GM19372 (cell line): Measurements from ENCODE around the gene KAZN.

Source experiments
- ATAC-seq: cut with Tn5 transposase; IDR thresholded peaks from one replicate; pipeline ENCODE4 v1.9.1; 2021; ENCODE audit warnings: mild to moderate bottlenecking, low read depth, moderate library complexity; ENCODE audit not compliant: unreplicated experiment

KAZN gene

DNA sequence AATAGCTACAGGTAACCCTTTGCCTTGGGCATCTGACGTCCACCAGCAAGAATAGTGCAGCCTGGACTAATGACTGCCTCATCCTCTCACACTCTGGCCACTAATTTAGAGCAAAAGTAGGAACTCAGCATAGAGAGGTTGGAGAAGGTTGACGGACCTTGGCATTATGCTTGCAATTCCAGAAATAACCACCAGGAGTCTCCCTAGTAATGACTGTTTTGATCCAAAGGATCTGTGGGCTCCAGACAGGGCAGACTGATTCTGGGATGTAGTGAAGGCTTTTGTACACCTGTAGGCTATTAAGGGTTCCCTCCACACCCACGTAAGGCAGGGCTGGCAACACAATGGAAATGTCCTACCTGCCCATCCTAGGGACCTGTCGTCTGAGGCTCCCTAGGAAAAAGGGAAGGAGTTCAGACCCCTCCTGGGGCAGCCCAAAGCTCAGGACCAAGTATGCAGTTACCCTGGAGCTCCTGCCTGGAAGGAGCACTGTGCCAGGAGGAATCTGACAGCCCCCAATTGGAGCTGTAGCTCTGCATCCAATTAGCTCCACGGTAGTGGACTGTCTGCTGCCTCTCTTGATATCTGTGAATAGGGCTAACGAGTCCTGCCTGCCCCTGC lies 464.1 kb downstream of the KAZN start:
- no peak for ATAC-seq

DNA sequence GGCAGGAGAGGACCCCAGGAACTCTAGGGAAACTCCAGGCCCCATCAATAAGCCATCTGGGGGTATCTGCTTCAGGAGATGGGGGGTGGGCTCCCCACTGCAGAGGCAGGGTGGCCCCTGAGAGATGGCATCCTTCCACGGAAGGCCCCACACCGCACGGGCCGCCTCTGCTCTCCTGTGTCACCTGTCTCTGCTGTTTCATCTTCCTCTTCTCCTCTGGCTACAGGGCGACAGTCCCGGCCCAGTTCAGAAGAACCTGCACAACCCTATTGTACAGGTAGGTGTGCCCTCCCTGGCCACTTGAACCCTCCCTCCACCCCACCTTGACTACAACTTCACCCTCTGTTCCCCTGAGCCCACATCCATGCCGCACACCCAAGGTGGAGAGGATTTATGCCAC lies 464.9 kb downstream of the KAZN start:
- ATAC-seq: no peak

DNA sequence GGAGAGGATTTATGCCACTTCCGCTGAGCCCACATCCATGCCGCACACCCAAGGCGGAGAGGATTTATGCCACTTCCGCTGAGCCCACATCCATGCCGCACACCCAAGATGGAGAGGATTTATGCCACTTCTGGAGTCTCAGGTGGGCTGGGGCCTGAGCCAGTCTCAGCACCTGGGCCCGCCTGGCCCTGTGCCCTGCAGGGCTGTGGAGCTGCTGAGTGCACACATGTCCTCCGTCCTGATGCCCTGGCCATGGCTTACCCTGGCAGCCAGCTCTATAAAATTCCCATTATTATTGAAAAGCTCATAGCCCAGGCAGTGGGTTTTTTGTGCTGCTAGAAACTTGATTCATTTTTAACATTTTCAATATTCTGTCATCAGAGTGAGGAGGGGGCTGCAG lies 465.3 kb downstream of the KAZN start:
- ATAC-seq: no peak

DNA sequence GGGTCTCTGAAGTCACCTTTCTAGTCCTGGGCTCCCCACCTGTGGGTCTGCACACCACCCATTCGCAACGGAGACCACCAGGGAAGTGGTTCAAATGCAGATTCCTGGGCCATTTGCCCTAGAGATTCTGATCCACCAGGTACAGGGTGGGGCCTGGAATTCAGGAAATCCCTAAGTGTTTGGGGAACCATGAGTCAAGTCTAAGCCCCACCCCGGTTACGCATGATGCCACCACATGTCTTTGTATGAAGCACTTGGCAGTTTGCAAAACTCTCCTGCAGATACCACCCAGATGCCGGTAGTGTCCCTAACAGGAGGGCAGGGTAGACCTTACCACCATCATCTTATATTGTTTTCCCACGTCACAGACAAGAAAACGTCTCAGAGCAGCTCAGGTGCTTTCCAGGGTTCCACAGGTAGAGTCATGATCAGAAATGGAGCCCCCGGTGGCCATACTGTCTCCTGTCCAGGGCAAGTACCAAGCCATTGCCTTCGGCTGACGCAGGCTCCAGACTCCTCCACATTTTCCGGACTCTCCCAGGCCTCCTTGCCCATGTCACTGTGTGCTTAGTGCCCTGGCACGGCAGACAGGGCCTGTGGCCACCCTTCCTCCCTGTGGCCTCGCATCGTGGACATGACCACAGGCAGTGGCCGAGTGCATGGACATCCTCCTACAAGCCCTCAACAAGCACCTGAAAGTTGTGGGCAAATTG lies 465.9 kb downstream of the KAZN start:
- no peak for ATAC-seq

DNA sequence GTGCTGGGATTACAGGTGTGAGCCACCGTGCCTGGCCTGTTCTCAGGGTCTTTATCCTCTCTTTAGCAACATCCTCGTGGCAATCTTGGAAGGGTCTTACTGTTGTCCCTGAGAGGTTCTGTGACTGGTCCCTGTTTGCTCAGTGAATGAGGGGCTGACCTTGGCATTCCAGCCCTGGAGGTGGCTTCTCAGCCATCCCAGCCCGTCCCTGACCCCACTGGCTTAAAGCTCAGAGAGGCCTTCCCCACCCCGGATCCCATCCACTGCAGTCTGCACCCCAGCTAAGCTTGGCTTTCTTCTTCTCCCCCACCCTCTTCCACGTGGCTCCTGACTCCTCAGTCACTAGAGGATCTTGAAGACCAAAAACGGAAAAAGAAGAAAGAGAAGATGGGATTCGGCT lies 466.8 kb downstream of the KAZN start:
- ATAC-seq: no peak

DNA sequence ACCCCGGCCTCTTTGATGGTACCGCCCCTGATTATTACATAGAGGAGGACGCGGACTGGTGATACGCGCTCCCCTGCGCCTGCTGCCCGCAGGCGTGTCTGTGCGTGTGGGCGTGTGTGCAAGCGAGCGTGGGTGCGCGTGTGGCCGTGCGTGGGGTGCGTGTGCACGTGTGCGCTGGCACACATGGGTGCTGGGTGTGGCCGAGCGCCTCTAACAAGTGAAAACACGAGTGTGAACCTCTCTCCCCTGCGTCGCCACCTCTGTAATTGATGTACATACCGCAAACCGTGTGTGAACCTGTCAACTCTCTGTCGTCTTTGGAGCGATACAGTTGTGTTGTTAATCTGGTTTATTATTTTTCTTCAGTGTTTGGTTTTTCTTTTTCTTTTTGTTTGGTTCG lies 467.3 kb downstream of the KAZN start:
- no peak for ATAC-seq

DNA sequence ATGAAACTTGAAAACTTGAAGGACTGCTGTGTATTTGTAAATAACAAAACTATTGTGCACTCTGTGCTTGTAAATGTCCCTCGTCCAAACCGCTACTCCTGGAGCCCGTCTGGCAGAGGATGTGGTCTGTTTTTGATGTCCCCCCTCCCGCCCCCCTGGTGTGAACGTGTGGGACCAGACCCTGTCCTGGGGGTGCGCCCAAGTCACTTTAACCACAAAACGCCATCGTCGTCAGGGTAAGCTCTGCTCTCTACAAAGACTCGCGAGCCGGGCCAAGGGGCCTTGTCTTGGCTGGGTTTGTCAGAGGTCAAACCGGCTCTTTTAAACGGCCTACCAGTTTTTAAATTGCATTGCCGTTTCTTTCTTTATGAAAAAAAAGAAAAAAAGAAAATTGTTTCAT lies 467.7 kb downstream of the KAZN start:
- ATAC-seq: no peak

DNA sequence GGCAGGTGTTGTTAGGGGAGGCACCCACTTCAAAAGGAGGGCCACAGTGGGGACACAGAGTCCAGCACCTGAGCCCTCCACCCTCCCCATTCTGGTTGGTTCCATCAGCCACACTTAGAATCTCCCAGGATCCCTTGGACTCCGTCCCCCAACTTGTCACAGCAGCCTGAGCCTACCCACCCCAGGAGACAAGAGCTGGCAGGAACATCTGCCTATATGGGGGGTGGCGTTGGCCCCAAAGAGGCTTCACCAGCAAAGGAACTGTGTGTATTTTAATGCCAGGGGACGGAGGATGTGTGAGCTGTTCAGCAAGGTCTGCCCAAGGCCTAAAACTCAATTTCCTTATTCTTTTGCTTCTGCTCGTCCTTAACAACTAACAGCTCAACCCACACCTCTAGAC lies 468.7 kb downstream of the KAZN start:
- ATAC-seq: no peak

DNA sequence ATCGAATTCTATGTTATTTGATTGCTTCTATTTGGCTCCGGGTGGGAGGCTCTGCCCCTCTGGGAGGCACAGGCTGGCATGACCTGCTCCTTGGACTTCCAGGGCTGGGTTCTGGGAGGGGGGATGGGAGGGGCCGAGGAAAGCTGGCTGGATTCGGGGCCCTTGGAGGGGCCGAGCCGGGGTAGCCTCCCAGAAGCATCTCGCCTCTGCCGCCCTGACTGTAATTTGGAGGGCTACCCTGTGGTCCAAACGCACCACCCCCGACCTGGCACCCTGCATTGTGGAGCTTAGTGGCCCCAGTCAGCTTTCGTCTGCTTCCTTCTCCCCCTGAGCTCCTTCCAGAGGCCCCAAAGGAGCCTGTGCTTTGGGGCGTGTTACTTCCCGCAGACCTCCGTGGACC lies 469.7 kb downstream of the KAZN start:
- no peak for ATAC-seq

DNA sequence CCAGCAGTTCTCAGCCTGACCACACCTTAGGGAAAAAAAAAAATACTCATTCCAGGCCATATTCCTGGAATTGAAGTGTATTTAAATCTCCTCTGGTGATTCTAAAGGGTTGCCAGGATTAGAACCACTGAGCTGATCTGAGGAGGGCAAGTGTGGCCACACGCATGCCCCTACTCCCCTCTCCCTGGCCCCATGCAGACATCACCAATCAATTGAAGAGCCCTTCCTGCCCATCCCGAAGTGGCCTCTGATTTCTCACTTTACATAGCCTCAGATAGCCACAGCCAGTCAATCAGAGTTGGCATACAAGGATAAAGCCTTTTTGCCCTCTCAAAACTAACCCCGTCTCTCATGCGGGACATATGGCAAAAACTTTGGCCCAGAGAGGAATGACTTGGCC lies 470.5 kb downstream of the KAZN start:
- no peak for ATAC-seq

DNA sequence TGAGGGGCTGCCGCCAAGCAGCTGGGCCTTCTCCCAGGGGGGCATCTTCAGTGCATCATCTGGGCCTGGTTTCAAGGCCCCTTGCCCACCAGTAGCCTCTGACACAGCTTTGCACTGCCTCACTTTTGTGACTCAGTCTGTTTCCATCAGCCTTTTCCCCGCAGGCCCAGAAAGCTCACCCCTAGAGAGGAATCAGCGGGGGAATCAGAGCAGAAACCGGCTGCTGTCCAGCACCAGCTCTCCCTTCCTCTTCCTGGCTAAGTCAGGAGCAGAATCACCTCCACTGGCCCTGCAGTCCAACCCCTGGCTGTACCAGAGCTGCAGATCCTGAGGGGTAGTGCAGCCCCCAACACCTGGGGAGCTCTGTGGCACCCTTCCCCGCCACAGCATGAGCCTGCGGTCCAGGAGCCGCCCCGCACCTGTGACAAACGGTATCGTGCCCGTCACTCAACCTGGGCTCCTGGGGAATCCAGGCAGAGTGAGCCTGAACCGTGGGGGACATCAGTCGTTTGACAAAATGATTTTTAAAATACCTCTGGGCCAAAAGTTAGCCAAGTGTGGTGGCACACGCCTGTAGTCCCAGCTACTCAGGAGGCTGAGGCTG lies 471.8 kb downstream of the KAZN start:
- no peak for ATAC-seq

DNA sequence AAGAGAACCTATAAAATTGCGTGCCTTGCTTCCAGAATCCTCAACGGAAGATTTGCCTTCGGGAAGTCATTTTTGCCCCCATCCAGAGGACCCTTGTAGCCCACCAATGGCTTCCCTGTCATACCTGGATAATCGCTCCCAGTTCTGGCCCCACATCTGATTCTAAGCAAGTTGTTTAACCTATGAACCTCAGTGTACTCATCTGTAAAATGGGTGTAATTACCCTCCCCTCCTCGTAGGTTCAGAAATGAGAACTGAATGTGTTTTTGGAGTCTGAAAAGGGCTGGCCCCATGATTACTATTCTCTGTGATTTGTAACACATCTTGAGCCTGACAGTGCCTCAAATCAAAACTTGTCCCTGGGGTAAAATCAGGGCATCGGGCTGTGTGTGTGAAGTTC lies 473.5 kb downstream of the KAZN start:
- no peak for ATAC-seq

DNA sequence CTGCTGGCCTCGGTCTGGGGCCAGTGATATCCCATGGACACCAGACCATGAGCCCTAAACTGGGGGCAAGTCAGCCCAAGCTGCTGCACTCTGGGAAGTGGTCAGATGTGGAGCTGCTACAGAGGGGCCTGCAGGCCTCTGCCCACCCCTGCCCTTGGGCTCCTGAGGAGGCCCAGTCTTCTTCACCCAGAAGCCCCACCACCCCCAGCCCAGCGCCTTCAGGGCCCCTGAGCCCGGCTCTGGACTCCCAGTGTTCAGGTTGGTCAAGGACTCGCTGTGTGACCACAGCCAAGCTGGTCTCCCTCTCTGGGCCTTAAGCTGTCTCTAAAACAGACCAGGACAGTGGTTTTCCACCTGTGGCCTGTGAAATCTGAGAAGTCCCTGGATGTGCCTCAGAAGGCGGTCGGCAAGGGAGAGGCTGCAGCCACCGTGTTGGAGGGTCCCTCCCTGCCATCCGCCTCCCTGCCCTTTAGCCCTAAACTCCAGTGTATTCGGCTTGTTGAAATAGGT lies 475.4 kb downstream of the KAZN start:
- no peak for ATAC-seq

DNA sequence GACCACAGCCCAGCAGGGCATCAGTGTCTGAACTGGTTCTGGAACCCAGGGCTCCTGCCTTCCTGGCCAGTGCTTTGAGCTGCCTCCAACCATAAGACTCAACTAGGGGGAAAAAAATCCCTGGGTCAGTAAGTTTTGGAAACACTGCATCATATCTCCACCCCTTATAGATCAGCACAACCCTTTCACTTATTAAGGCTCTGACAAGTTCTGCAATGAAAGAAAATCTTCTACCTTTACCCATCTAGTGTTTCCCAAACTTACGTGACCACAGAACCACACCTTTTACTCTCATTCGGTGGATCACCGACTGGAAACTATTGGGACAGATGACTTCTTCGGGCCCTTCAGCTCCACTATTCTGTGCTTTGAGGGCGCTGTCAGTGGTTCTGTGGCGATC lies 476.7 kb downstream of the KAZN start:
- ATAC-seq: no peak

DNA sequence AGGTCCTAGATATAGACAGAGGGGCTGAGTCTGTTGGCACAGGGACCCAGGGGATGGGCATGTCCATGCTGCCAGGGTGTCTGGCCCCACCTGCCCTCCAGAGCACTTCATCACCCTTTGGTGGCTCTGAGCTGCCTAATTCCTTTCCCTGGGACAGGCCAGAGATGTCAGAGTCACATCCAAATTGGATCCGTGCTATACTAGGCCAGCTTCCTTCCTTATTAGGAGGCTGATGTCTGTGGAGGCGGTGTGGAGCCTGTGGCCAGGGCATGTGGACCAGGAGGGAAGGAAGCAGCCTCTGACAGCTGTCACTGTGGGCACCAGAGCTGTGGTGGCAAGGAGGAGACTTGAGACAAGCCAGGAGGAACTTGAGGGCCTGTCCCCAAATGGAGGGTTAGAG lies 477.3 kb downstream of the KAZN start:
- ATAC-seq: no peak

DNA sequence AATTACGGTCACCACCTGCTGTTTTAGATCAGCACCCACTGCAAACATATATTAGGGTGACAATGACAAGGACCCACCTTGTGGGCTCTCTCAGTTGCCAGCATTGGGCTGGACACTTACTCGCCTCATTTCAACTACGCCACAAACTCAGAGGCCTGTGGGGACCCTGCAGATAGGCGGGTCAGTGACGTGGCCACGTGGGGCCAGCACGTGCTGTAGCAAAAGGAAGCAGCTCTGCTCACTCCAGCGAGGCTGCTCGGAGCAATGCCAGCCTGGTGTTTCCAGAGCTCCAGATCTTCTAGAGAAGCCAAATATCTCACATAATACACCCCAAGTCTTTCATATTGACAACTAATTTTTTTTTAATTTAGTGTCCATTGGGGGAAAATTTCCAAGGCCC lies 478.3 kb downstream of the KAZN start:
- ATAC-seq: no peak

DNA sequence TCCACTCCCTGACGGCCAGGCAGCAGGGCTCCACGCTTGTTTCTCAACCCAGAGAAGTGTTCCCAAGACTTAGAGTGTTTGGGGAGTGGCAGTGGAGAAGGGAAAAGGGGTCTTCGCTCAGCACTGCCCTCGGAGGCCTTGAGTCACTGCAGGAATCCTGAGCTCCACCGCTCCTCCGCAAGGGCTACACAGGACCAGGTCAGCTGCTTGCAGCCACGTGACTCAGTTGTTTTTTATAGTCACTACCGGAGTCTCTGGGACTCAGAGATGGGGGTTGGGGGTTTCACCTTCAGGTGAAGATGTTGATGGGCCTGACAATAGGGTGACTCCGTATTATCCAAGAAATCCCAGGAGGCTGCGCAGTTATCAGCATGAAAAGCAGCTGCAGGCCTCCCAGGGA lies 478.9 kb downstream of the KAZN start:
- no peak for ATAC-seq

DNA sequence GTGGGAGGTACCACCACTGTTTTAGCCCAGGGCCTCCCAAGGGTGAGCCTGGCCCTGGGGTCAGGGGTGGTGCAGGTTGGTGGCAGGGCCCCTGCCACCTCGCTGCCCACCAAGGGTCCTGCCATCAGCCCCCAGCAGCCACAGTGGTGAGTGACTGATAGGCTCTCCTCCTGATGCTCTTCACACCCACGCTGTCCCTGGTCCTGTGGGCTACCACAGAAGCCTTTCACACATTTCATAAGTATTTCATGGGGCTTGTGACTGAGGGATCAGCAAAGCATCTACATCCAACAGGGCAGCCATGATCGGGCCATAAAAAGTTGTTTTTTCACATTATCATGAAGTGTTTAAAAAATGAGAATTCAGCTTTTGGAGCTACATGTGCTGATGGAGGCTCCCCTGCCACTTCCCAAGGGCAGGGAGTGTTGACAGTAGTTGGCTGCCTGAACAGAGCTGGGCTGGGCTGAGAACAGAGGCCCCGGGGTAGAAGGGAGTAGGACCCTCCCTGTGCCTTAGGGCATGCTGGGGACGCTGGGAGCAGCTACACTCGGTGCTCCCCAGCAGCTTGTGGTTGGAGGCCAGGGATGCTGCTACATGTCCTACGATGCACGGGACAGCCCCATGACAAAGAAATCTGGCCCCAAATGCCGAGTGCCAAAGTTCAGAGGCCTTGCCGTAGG lies 482.0 kb downstream of the KAZN start:
- no peak for ATAC-seq

DNA sequence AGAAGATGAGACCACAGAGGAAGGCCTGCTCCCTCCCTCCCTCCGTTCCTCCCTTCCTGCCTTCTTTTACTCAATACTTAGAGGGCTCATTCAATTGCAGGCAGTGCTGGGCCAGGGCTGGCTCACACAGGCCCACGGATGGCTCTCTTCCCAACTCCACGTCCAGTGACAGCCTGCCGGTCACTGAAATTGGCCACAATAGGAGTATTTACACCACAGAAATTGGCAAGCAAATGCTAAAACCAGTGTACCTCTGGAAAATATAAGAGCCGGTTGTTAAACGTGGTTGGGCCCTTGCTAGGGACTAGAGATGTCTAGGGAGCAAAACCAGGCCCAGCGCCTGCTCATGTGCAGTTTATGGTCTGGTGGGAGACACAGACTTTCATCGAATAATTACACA lies 482.6 kb downstream of the KAZN start:
- ATAC-seq: no peak

DNA sequence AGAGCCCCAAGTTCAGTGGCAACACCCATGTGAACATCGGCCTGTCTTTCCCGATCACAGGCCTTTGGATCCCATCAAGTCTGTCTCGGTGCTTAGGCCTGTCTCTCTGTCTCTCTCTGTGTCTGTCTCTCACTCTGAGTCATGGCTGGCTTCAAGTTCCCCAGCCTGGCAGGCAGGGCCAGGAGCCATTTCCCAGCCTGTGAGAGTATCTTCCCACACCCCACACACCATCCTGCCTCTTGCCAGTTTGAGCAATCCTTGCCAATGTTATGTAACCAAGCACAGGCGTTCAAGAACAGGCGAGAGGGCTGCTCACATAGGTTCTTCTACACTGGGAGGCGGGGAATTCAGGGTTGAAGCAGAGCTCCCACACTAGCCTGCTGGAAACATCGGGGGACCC lies 485.1 kb downstream of the KAZN start:
- ATAC-seq: no peak

DNA sequence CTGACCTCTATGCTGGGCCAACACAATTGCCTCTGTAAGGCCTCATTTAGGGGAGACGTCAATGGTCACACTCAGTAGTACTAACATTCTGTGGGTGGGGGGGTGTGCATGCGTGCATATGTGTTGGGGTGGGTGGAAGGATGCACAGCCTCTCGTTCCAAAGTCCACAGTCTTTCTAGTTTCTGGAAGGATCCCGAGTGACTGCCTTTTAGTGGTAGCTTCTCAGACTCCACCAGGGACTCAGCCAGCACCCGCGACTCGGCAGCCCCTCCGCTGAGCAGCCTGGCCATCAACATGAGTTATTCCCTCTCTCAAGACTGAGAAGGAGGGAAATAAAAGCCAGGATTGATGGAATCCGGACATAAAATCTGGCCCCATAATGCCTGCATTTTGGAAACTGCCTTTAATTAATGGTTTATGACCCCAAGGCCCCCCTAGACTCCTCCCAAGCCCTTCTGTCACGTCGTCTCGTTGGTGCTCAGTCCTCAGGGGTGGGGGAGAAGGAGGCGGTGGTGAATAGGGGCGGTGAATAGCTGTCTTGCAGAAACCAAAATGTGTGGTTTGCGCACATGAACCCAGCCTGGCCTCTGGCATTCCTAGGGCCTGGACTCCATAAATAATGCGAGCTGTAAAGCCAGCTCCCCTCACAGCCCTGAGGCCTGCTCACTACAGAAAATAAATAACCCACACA lies 489.9 kb downstream of the KAZN start:
- no peak for ATAC-seq
